Fibroblast of the aortic adventitia (primary cell): ENCODE data around the gene ARHGEF4. TPM values are rescaled to one million over a fixed set of nuclear protein-coding genes. Genes with fewer than 3 reads are reported as not detected.

Source experiments
- DNase-seq: peaks from one replicate; pipeline ENCODE4 v3.0.0-alpha.2; 2010; ENCODE audit warnings: low read depth
- H3K4me3 ChIP-seq: 2 replicates; pipeline ENCODE4 v1.5.1; 2011; ENCODE audit warnings: low read depth, mild to moderate bottlenecking, control low read depth, low read length, moderate library complexity
- total RNA-seq: library from RNA; depleted of rRNA; stranded (reverse); fragments of >200 nt; gene quantifications from 2 replicates; pipeline ENCODE4 v1.2.3, GENCODE V29; 2012; ENCODE audit warnings: low replicate concordance
- TF ChIP-seq, protein P1 (sequence below): IDR thresholded peaks from 2 replicates; pipeline ENCODE4 v1.5.1; 2011; ENCODE audit warnings: mild to moderate bottlenecking, low read length, control low read depth, inconsistent platforms; ENCODE audit not compliant: insufficient read depth

The ARHGEF4 gene
- total RNA-seq, 1 donor, result 5.2 TPM

DNA sequence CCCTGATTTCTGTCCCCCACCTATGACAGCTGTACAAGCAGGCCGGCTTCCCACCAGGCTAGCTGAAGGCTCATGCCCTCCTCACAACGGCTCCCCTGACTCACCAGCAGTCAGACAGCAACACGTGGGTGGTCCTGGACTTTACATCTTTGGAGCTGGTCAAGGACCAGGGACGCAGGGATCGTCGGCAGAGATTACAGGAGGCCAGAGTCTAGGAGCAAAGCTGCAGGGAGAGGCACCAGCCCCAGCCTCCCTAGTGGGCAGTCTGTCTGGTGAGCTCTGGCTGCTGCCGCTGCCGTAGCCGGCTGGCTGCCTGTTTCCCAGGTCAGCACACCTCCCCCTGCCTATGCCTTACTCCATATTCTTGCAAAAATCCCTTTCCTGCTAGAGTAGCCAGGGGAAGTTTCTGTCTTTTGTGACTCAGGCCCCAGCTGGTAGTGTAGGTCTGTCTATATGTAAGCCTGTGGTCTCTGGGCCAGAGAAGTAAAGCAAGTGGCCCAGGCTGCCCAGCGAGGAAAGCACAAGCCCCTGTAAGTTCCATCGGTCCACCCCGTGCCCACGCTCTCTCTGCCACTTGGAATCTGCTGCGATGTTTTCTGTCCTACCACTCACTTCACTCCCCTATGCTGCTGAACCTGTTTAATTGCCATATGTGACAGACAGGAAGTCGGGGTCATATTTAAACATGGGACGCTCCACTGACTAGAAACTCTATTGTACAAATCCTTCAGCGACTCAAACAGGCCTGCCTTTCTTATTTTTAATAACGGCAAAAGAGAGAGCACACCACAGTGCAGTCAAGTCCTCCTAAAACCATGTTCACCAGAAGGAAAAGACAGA is 2.4 kb upstream of the ARHGEF4 start:
- no peak overlapping the region for H3K4me3 ChIP-seq
- TF ChIP-seq, protein P1, sequence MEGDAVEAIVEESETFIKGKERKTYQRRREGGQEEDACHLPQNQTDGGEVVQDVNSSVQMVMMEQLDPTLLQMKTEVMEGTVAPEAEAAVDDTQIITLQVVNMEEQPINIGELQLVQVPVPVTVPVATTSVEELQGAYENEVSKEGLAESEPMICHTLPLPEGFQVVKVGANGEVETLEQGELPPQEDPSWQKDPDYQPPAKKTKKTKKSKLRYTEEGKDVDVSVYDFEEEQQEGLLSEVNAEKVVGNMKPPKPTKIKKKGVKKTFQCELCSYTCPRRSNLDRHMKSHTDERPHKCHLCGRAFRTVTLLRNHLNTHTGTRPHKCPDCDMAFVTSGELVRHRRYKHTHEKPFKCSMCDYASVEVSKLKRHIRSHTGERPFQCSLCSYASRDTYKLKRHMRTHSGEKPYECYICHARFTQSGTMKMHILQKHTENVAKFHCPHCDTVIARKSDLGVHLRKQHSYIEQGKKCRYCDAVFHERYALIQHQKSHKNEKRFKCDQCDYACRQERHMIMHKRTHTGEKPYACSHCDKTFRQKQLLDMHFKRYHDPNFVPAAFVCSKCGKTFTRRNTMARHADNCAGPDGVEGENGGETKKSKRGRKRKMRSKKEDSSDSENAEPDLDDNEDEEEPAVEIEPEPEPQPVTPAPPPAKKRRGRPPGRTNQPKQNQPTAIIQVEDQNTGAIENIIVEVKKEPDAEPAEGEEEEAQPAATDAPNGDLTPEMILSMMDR, result no peak
- DNase-seq, result peak; percentile 7

- DNase-seq, result no peak
- no peak overlapping the region for H3K4me3 ChIP-seq
- TF ChIP-seq, protein P1, result no peak
Observed at GRCh38 chr2:130834931-130835765, 1.6 kb upstream of the ARHGEF4 start.

GRCh38 chr2:130835766-130836015 is 1.0 kb upstream of the ARHGEF4 start:
- H3K4me3 ChIP-seq, result no peak overlapping the region
- no peak for DNase-seq
- TF ChIP-seq, protein P1, result no peak

DNA sequence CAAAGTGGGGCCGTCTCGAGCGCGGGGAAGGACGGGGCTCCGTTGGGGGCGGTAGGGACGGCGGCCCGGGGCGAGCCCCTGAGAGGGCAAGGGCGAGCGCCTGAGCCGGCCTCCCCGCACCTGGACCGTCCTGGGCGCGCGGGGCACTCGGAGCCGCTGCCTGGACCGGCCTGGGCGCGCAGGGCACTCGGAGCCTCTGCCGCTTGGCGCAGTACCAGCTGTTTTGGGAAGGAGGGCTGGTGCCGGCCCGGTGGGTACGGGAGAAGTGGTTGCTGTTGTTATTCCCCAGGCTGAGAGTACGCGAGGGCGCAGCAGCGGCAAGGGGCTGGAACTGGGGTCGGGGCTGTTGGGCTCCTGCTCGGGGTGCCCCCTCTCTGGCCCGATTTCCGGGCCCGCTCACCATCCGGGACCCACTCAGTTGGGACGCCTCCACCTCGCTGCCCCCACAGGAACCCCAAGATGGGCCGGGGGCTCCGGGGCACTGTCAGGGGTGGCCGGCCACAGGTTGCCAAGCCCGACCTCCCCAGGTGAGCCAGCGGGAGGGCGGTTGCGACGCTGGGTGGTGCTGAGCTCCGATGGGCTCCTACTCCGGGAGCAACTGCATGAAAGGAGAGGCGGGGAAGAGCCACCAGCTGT is 579 bp downstream of the ARHGEF4 start:
- DNase-seq, result no peak
- TF ChIP-seq, protein P1, result no peak
- no peak overlapping the region for H3K4me3 ChIP-seq

DNA sequence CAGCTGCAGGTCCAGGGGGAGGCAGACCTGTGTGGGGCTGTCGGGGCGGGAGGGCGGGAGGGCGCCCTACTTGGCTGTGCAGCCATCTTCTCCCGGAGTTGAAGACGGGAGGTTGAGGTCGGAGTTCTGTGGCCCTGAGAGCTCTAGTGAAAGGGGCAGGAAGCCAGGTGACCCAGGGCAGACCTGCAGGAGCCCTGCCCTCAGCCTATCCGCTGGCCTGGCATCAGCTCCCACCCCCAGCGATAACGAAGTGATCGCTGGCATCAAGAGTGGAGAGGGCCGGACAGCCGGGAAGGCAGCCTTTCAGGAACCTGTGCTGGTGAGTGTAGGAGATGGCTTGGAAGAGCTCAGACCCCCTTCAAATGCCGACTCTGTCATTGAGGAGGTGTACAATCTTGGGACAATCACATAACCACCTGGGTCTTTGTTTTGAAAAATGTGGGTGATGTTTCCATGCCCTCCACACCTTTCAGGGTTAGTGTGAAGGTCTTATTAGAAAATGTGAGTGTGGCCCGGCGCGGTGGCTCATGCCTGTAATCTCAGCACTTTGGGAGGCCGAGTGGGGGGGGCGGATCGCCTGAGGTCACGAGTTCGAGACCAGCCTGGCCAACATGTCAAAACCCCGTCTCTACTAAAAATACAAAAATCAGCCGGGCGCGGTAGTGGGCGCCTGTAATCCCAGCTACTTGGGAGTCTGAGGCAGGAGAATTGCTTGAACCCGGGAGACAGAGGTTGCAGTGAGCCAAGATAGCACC is 1.3 kb downstream of the ARHGEF4 start:
- TF ChIP-seq, protein P1, result no peak
- DNase-seq, result no peak
- H3K4me3 ChIP-seq, result no peak overlapping the region

GRCh38 chr2:130839011-130839780 is 2.5 kb downstream of the ARHGEF4 start:
- no peak for DNase-seq

More at GRCh38 chr2:130839011-130839780, 2.5 kb downstream of the ARHGEF4 start:
- TF ChIP-seq, protein P1, result no peak
- no peak overlapping the region for H3K4me3 ChIP-seq
